22Rv1 (cell line): ENCODE measurements around the gene GIMAP2.

Experiments
- ZFX ChIP-seq: fragments of 450-650 bp; IDR thresholded peaks from 2 replicates; pipeline ENCODE4 v1.6.1; 2017; ENCODE audit warnings: antibody characterized with exemption, borderline replicate concordance
- TF ChIP-seq, protein P1 (sequence below): fragments of 450-650 bp; IDR thresholded peaks from 2 replicates; pipeline ENCODE4 v1.5.1; 2017; ENCODE audit warnings: mild to moderate bottlenecking

GRCh38 chr7:150723467-150723866 lies 38.0 kb downstream of the GIMAP2 start:
- TF ChIP-seq, protein P1, sequence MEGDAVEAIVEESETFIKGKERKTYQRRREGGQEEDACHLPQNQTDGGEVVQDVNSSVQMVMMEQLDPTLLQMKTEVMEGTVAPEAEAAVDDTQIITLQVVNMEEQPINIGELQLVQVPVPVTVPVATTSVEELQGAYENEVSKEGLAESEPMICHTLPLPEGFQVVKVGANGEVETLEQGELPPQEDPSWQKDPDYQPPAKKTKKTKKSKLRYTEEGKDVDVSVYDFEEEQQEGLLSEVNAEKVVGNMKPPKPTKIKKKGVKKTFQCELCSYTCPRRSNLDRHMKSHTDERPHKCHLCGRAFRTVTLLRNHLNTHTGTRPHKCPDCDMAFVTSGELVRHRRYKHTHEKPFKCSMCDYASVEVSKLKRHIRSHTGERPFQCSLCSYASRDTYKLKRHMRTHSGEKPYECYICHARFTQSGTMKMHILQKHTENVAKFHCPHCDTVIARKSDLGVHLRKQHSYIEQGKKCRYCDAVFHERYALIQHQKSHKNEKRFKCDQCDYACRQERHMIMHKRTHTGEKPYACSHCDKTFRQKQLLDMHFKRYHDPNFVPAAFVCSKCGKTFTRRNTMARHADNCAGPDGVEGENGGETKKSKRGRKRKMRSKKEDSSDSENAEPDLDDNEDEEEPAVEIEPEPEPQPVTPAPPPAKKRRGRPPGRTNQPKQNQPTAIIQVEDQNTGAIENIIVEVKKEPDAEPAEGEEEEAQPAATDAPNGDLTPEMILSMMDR: no peak
- no peak for TF ChIP-seq ZFX
